ENCODE data around the gene SPAG5. TPM values are rescaled to one million over a fixed set of nuclear protein-coding genes. Genes with fewer than 3 reads are reported as not detected.

The SPAG5 gene
- total RNA-seq, 3 donors from 2014 or later: 7.2 to 30.3 (median 15.1) TPM

DNA sequence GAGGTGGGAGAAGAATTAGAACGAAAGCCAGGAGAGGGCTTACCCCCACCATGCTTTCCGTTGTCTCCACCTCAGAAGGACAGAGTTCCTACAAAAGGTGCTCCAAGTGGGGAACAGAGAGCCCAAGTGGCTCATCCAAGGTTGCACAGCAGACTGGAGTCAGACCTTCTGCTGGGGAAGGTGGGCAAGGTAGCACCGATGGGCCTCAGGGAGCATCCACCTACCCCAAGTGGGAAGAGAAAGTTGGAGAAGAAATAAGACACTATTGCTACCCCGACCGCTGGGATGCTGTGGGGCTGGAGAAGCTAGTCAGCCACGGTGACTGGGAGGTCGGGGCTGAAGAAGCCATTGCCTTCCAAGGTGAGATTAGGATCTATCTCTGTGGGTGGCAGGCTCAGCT is 67.9 kb downstream of the SPAG5 start:
- Histone ChIP-seq H3K9me3 (no peaks in the 10 kb centered on the region), H3K4me1 (ENCODE audit: low read depth) (peaks cover 24% of the 10 kb centered on the region), H3K36me3 (ENCODE audit: low read depth) (no peaks in the 10 kb centered on the region), H3K4me3 (no peak overlapping the region)
- DNase-seq (no peak), ATAC-seq (no peak)
- no peak for TF ChIP-seq CTCF (IDR thresholded peaks at IDR 0.05)
- intact Hi-C loops (cut with DNase I, micrococcal nuclease): no loop called here

DNA sequence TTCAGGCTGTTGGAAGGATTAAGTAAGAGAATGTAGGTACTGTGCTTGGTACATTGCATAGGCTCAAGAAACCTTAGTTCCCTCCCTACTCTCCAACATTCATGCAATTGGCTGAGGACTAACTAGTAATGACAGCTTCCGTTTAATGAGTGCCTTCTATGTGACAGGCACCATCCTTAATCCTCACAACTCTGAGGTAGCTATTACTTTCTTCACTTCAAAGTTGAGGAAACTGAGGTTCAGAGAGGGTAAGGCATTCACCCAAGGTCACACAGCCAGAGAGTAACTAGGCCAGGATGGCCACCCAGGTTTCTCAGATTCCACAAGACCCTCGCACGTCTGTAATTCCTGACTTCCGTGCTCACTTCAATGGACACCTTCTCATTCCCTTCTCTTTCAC is 68.6 kb downstream of the SPAG5 start:
- DNase-seq (peak in 1 of 3 donors; percentile 6), ATAC-seq (no peak)
- intact Hi-C loops (cut with DNase I, micrococcal nuclease): no loop called here
- peaks cover 23% of the 10 kb centered on the region for H3K4me1 ChIP-seq (ENCODE audit: low read depth)
- H3K9me3 ChIP-seq: no peaks in the 10 kb centered on the region
- no peak overlapping the region for H3K4me3 ChIP-seq
- H3K36me3 ChIP-seq (ENCODE audit: low read depth): no peaks in the 10 kb centered on the region
- no peak for TF ChIP-seq CTCF (IDR thresholded peaks at IDR 0.05)

DNA sequence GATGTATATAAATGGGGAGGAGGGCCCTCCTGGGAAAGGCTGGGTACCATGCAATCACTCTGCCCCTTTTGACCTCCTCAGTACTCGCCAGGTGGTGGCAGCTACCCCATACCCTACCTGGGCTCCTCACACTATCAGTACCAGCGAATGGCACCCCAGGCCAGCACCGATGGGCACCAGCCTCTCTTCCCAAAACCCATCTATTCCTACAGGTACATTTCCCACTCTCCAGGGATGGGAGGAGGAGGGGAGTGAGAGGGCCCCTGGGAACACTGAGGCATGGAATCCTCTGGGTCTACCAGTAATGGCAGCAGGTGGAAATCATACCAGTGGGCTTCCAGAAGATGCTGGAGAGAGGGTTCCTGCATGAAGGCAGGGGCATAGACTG is 69.8 kb downstream of the SPAG5 start:
- ATAC-seq: no peak
- H3K4me3 ChIP-seq: no peak overlapping the region
- intact Hi-C loops (cut with DNase I, micrococcal nuclease): no loop called here
- no peaks in the 10 kb centered on the region for H3K9me3 ChIP-seq
- DNase-seq: peak in 1 of 3 donors; percentile 25
- no peaks in the 10 kb centered on the region for H3K36me3 ChIP-seq (ENCODE audit: low read depth)
- H3K4me1 ChIP-seq (ENCODE audit: low read depth): peaks cover 32% of the 10 kb centered on the region
- no peak for TF ChIP-seq CTCF (IDR thresholded peaks at IDR 0.05)

- no peaks in the 10 kb centered on the region for H3K9me3 ChIP-seq
- peak; percentile 59 to 70 (median 68) for DNase-seq
- intact Hi-C loops (cut with DNase I, micrococcal nuclease): no loop called here
- H3K4me3 ChIP-seq: no peak overlapping the region
- ATAC-seq: peak; percentile 80
- no peaks in the 10 kb centered on the region for H3K36me3 ChIP-seq (ENCODE audit: low read depth)
- peaks cover 32% of the 10 kb centered on the region for H3K4me1 ChIP-seq (ENCODE audit: low read depth)
- no peak for TF ChIP-seq CTCF (IDR thresholded peaks at IDR 0.05)
Measured at GRCh38 chr17:28528327-28529012, 70.4 kb downstream of the SPAG5 start.

DNA sequence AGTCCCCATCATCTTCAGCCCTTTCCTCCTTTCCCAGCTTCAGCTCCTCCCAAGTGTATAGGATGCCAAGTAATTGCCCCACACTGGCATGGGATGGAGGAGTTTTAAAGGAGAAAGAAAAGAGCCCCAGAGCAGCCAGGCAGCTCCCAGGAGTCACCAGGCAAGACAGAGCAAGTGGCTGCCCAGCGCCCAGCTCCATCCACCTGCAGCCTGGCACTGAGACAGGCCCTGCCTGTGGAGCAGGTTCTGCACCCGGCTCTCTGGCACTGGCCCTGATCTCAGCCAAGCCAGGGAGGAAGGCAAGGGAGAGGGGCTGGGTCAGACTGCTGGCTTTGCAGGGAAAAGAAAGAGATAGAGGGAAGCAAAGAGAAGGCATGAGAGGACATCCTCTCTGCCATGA is 71.0 kb downstream of the SPAG5 start:
- peak; percentile 57 for ATAC-seq
- intact Hi-C loops (cut with DNase I, micrococcal nuclease): no loop called here
- Histone ChIP-seq H3K9me3 (no peaks in the 10 kb centered on the region), H3K4me1 (ENCODE audit: low read depth) (peaks cover 29% of the 10 kb centered on the region), H3K36me3 (ENCODE audit: low read depth) (no peaks in the 10 kb centered on the region), H3K4me3 (no peak overlapping the region)
- DNase-seq: peak; percentile 72 to 75 (median 72)
- no peak for TF ChIP-seq CTCF (IDR thresholded peaks at IDR 0.05)

Other genes starting within 250 kb of the SPAG5 start
- gene POLDIP2, start 241.5 kb downstream of the SPAG5 start, total RNA-seq: 10 to 100 TPM; 71.7 to 82.4 (median 81.3) TPM
- gene SEBOX, start 233.8 kb downstream of the SPAG5 start, total RNA-seq: not detected
- under 1 TPM; 0.23 to 0.39 (median 0.35) TPM for gene VTN, start 228.7 kb downstream of the SPAG5 start, total RNA-seq
- 10 to 100 TPM; 12.8 to 16.4 (median 15.0) TPM for gene SARM1, start 227.3 kb downstream of the SPAG5 start, total RNA-seq
- gene SLC46A1, start 192.8 kb downstream of the SPAG5 start, total RNA-seq: 1 to 10 TPM; 4.2 to 10.0 (median 8.6) TPM
- gene SLC13A2, start 125.4 kb downstream of the SPAG5 start, total RNA-seq: 10 to 100 TPM; 14.9 to 87.0 (median 17.1) TPM
- under 1 TPM in 2 of 3 donors, not detected in 1; 0.46 to 0.69 TPM for gene FOXN1, start 92.7 kb downstream of the SPAG5 start, total RNA-seq
- 10 to 100 TPM; 20.5 to 32.3 (median 23.2) TPM for gene UNC119, start 46.4 kb downstream of the SPAG5 start, total RNA-seq
- 100 to 1,000 TPM in 1 of 3 donors, 10 to 100 TPM in 2; 52.2 to 100 (median 88.5) TPM for gene PIGS, start 27.5 kb downstream of the SPAG5 start, total RNA-seq
- 10 to 100 TPM; 15.3 to 25.4 (median 19.7) TPM for gene ALDOC, start 22.1 kb downstream of the SPAG5 start, total RNA-seq
- gene RSKR, start 15.2 kb upstream of the SPAG5 start, total RNA-seq: 10 to 100 TPM; 10.0 to 15.1 (median 11.1) TPM
- 100 to 1,000 TPM; 131 to 159 (median 134) TPM for gene BLTP2, start 46.1 kb upstream of the SPAG5 start, total RNA-seq
- gene SDF2, start 62.9 kb upstream of the SPAG5 start, total RNA-seq: 10 to 100 TPM; 55.0 to 67.5 (median 56.3) TPM
- gene SUPT6H, start 63.2 kb upstream of the SPAG5 start, total RNA-seq: 10 to 100 TPM; 47.8 to 97.7 (median 60.7) TPM
- gene PROCA1, start 112.9 kb upstream of the SPAG5 start, total RNA-seq: 1 to 10 TPM; 1.3 to 2.0 (median 1.8) TPM
- 10 to 100 TPM in 2 of 3 donors, 1 to 10 TPM in 1; 6.5 to 74.4 (median 19.3) TPM for gene RAB34, start 118.8 kb upstream of the SPAG5 start, total RNA-seq
- gene RPL23A, start 121.0 kb upstream of the SPAG5 start, total RNA-seq: 1,000 to 10,000 TPM; 1,144 to 1,252 (median 1,216) TPM
- gene TLCD1, start 127.2 kb upstream of the SPAG5 start, total RNA-seq: 10 to 100 TPM in 2 of 3 donors, 1 to 10 TPM in 1; 4.8 to 21.3 (median 16.8) TPM
- gene NEK8, start 129.8 kb upstream of the SPAG5 start, total RNA-seq: 1 to 10 TPM; 3.4 to 7.9 (median 6.8) TPM
- gene TRAF4, start 145.0 kb upstream of the SPAG5 start, total RNA-seq: 100 to 1,000 TPM in 2 of 3 donors, 10 to 100 TPM in 1; 66.0 to 166 (median 126) TPM
- 10 to 100 TPM; 25.3 to 40.0 (median 30.0) TPM for gene FAM222B, start 243.8 kb upstream of the SPAG5 start, total RNA-seq

Measured in mucosa of descending colon (tissue), 3 donors.